ENCODE data around the gene SNED1. TPM values are rescaled to one million over a fixed set of nuclear protein-coding genes. Genes with fewer than 3 reads are reported as not detected.

Gene SNED1
- polyA plus RNA-seq, 1 donor (not counting 4 experiments of a cell fraction or from before 2014, with no cell fraction given): 0.12 TPM

DNA sequence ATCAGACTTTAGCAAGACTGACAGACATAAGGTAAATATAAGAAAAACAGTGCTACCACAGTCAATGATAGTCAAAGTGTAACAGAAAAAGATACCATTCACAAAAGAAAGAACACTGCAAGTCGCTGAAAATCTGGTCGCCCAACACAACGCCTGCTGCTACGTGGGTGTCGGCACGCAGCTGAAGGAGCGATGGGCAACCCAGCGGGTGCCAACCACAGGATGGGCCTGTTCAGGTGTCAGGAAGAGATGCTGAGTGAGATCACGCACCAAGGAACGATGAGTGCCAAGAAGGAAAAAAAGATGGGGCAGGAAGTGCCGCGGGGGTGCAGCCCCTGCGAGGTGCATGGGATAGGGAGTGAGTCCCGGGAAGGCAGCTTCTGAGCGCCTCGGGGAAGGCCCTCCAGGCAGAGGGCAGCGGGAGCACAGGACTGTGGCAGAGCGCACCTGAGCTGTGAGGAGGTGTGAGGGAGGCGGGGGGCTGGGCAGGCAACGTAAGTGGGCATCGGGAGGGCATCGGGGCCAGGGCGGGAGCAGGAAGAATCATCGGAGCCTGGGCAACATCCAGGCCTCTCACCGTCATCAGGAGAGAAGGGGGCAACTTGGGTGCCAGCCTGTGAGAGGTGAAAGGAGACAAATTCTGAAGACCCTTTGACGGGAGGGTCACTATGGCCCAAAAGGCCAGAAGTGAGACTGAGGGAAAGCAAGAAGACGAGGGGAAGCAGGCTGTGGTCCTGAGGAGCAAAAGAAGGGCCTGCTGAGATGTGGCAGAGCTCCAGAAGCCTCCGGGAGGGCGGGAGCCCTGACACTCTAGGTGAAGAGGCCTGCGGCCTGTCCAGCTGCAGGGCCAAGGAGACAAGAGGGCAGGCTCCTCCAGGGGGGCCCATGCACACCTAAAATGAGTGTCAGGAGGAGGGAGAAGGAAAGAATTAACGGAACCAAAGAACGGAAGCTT is 118.5 kb downstream of the SNED1 start:
- no peak for FAIRE-seq
- H3K4me1 ChIP-seq (ENCODE audit: control insufficient read depth, extremely low read depth, insufficient read depth, low read length): no peaks in the 10 kb centered on the region
- dilution Hi-C loops (cut with MboI; ENCODE audit: extremely low pct_ligation_motif_present, low sequenced_read_pairs): no loop called here

DNA sequence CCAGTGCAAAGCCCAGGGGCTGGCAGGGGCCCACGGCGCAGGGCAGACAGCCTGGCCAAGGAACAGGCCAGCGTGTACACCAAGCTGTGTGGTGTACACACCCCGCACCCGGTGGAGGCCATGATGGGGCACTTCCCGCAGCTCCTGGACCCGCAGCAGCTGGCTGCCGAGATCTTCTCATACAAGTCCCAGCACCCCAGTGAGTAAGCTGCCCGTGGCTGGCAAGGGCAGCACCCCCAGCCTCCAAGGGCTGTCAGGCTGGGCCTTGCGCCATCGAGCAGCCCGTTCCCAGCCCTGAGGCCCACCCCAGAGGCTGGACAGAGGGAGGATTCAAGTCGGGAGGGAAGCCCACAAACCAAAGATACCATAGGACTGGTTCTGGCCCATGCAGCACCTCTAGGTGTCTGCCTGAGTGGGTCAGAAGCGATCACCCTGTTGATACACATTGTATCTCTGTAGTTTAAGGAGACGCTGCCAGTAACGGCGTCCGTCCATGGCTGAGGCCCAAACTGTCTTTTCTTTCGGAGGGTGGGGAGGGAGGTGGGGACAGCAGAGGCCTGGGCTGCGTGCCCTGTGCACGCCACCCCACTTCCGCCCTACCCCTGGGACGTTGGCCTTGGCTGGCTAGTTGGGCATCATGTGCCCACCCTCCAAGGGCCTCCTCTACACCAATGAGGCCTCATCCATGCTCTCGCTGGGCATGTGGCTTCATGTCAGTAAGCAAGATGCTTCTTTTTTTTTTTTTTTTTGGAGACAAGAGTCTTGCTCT is 120.5 kb downstream of the SNED1 start:
- no peaks in the 10 kb centered on the region for H3K27me3 ChIP-seq (ENCODE audit: control insufficient read depth, extremely low read depth, insufficient read depth, low read length)
- no peak overlapping the region for H3K4me3 ChIP-seq (ENCODE audit: control insufficient read depth in 2 of 3, extremely low read depth in 1 of 3, insufficient read depth in 2 of 3, low read depth in 1 of 3, low read length in 3 of 3)
- no peak overlapping the region for H3K27ac ChIP-seq (ENCODE audit: control insufficient read depth, insufficient read depth, low read length)
- H4K20me1 ChIP-seq (ENCODE audit: control insufficient read depth, extremely low read depth, insufficient read depth, low read length): no peaks in the 10 kb centered on the region
- TF ChIP-seq EZH2 (IDR thresholded peaks at IDR 0.05; ENCODE audit: low read length): no peak
- TF ChIP-seq, protein P1, sequence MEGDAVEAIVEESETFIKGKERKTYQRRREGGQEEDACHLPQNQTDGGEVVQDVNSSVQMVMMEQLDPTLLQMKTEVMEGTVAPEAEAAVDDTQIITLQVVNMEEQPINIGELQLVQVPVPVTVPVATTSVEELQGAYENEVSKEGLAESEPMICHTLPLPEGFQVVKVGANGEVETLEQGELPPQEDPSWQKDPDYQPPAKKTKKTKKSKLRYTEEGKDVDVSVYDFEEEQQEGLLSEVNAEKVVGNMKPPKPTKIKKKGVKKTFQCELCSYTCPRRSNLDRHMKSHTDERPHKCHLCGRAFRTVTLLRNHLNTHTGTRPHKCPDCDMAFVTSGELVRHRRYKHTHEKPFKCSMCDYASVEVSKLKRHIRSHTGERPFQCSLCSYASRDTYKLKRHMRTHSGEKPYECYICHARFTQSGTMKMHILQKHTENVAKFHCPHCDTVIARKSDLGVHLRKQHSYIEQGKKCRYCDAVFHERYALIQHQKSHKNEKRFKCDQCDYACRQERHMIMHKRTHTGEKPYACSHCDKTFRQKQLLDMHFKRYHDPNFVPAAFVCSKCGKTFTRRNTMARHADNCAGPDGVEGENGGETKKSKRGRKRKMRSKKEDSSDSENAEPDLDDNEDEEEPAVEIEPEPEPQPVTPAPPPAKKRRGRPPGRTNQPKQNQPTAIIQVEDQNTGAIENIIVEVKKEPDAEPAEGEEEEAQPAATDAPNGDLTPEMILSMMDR (optimal IDR thresholded peaks at IDR 0.05 in 1 of 3, IDR thresholded peaks at IDR 0.05 in 1 of 3, conservative IDR thresholded peaks at IDR 0.05 in 1 of 3; ENCODE audit: extremely low read depth in 1 of 3, insufficient read depth in 2 of 3, low read length in 3 of 3): no peak
- H3K36me3 ChIP-seq (ENCODE audit: control insufficient read depth in 2 of 2, extremely low read depth in 1 of 2, insufficient read depth in 2 of 2, low read length in 2 of 2): peaks cover 0 to 4% of the 10 kb centered on the region in 2 experiments
- dilution Hi-C loops (cut with MboI; ENCODE audit: extremely low pct_ligation_motif_present, low sequenced_read_pairs): no loop called here
- H3K79me2 ChIP-seq (ENCODE audit: control insufficient read depth, insufficient read depth, low read length): no peaks in the 10 kb centered on the region
- no peak overlapping the region for H2AFZ ChIP-seq (ENCODE audit: control insufficient read depth, low read length)
- no peak overlapping the region for H3K4me2 ChIP-seq (ENCODE audit: control insufficient read depth, extremely low read depth, insufficient read depth, low read depth, low read length)
- no peak for FAIRE-seq
- peaks cover 5% of the 10 kb centered on the region for H3K4me1 ChIP-seq (ENCODE audit: control insufficient read depth, extremely low read depth, insufficient read depth, low read length)
- no peak overlapping the region for H3K9ac ChIP-seq (ENCODE audit: control insufficient read depth, extremely low read depth, insufficient read depth, low read length)
- H3K9me3 ChIP-seq (ENCODE audit: control insufficient read depth, low read depth, low read length): no peaks in the 10 kb centered on the region
- no peak for DNase-seq (ENCODE audit: low read depth, low spot score)
- H3K9me1 ChIP-seq (ENCODE audit: control insufficient read depth, extremely low read depth, insufficient read depth, low read length): no peaks in the 10 kb centered on the region

More for the DNA sequence above, 118.5 kb downstream of the SNED1 start:
- Histone ChIP-seq H3K4me2 (ENCODE audit: control insufficient read depth, extremely low read depth, insufficient read depth, low read depth, low read length) (no peak overlapping the region), H3K9me3 (ENCODE audit: control insufficient read depth, low read depth, low read length) (no peaks in the 10 kb centered on the region), H2AFZ (ENCODE audit: control insufficient read depth, low read length) (no peak overlapping the region), H3K36me3 (ENCODE audit: control insufficient read depth in 2 of 2, extremely low read depth in 1 of 2, insufficient read depth in 2 of 2, low read length in 2 of 2) (peaks cover 0 to 7% of the 10 kb centered on the region in 2 experiments), H3K79me2 (ENCODE audit: control insufficient read depth, insufficient read depth, low read length) (no peaks in the 10 kb centered on the region), H3K27me3 (ENCODE audit: control insufficient read depth, extremely low read depth, insufficient read depth, low read length) (no peaks in the 10 kb centered on the region), H3K9ac (ENCODE audit: control insufficient read depth, extremely low read depth, insufficient read depth, low read length) (no peak overlapping the region), H3K9me1 (ENCODE audit: control insufficient read depth, extremely low read depth, insufficient read depth, low read length) (no peaks in the 10 kb centered on the region), H4K20me1 (ENCODE audit: control insufficient read depth, extremely low read depth, insufficient read depth, low read length) (no peaks in the 10 kb centered on the region), H3K27ac (ENCODE audit: control insufficient read depth, insufficient read depth, low read length) (no peak overlapping the region), H3K4me3 (ENCODE audit: control insufficient read depth in 2 of 3, extremely low read depth in 1 of 3, insufficient read depth in 2 of 3, low read depth in 1 of 3, low read length in 3 of 3) (no peak overlapping the region)
- no peak for DNase-seq (ENCODE audit: low read depth, low spot score)
- TF ChIP-seq, protein P1 (optimal IDR thresholded peaks at IDR 0.05 in 1 of 3, IDR thresholded peaks at IDR 0.05 in 1 of 3, conservative IDR thresholded peaks at IDR 0.05 in 1 of 3; ENCODE audit: extremely low read depth in 1 of 3, insufficient read depth in 2 of 3, low read length in 3 of 3): no peak
- TF ChIP-seq EZH2 (IDR thresholded peaks at IDR 0.05; ENCODE audit: low read length): no peak
